Measurements from ENCODE around the gene SBF2.

SBF2 gene

DNA sequence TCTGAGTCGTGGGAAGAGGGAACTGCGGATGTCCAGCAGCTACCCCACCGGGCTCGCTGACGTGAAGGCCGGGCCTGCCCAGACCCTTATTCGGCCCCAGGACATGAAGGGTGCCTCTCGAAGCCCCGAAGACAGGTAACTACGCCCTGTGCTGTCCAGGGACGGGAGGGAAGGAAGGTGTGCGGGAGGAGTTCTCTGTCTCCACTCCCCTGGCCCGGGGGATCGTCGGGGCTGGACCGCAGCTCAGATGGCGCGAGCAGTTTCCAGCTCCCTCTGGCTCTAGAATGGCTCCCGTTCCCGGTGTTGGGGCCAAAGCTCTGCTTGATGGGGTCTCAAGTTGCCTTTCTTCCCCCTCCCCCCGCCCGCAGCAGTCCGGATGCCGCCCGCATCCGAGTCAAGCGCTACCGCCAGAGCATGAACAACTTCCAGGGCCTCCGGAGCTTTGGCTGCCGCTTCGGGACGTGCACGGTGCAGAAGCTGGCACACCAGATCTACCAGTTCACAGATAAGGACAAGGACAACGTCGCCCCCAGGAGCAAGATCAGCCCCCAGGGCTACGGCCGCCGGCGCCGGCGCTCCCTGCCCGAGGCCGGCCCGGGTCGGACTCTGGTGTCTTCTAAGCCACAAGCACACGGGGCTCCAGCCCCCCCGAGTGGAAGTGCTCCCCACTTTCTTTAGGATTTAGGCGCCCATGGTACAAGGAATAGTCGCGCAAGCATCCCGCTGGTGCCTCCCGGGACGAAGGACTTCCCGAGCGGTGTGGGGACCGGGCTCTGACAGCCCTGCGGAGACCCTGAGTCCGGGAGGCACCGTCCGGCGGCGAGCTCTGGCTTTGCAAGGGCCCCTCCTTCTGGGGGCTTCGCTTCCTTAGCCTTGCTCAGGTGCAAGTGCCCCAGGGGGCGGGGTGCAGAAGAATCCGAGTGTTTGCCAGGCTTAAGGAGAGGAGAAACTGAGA is 12.2 kb upstream of the SBF2 start:
- 1% methylated on average over 42 to 54 of the region's 65 CpGs for WGBS, 2 experiments (ENCODE audit: insufficient coverage in 2 of 2)
- peak overlapping the region; percentile 54 for H3K4me3 ChIP-seq (ENCODE audit: extremely low read depth, insufficient read depth, low read length, poor library complexity, severe bottlenecking)
- H3K4me1 ChIP-seq (ENCODE audit: control insufficient read depth, insufficient read depth, low read length, poor library complexity, severe bottlenecking): peaks cover 13% of the 10 kb centered on the region
- no peak overlapping the region for H3K27ac ChIP-seq (ENCODE audit: low read depth, low read length, severe bottlenecking)
- H3K9me3 ChIP-seq (ENCODE audit: control insufficient read depth, low read length): no peaks in the 10 kb centered on the region
- H3K36me3 ChIP-seq (ENCODE audit: control insufficient read depth, insufficient read depth, low read length): no peaks in the 10 kb centered on the region

DNA sequence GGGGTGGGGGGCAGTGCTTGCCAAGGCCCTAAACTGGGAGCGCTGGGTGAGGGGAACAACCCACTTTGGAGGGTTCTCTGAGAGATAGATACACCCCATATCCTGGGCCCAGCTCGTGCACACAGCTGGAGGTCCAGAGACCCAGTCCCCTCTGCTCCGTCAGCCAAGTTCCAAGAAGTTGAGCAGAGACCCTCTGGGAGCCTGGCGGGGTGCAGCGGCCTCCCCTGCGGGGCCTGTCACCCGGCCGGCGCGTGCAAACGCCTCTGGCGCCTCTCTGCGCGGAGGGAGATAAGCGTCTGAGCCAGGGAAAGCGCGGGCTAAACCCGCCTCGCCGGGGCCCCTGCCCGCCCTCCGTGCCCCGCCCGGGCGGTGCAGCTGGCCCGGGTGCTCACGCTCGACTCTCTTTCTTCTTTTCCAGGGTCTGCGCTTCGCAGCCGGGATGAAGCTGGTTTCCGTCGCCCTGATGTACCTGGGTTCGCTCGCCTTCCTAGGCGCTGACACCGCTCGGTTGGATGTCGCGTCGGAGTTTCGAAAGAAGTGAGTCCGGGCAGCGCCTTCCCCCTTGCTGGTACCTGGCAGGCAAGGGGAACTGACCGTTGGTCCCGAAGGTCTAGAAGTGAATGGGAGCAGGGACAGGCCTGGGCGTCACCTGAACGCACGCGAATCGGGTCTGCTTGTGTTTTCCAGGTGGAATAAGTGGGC is 11.4 kb upstream of the SBF2 start:
- H3K4me3 ChIP-seq (ENCODE audit: extremely low read depth, insufficient read depth, low read length, poor library complexity, severe bottlenecking): peak overlapping the region; percentile 54
- no peak overlapping the region for H3K27ac ChIP-seq (ENCODE audit: low read depth, low read length, severe bottlenecking)
- H3K36me3 ChIP-seq (ENCODE audit: control insufficient read depth, insufficient read depth, low read length): no peaks in the 10 kb centered on the region
- H3K9me3 ChIP-seq (ENCODE audit: control insufficient read depth, low read length): no peaks in the 10 kb centered on the region
- peaks cover 13% of the 10 kb centered on the region for H3K4me1 ChIP-seq (ENCODE audit: control insufficient read depth, insufficient read depth, low read length, poor library complexity, severe bottlenecking)
- 1% methylated on average over 32 to 48 of the region's 51 CpGs for WGBS, 2 experiments (ENCODE audit: insufficient coverage in 2 of 2)

DNA sequence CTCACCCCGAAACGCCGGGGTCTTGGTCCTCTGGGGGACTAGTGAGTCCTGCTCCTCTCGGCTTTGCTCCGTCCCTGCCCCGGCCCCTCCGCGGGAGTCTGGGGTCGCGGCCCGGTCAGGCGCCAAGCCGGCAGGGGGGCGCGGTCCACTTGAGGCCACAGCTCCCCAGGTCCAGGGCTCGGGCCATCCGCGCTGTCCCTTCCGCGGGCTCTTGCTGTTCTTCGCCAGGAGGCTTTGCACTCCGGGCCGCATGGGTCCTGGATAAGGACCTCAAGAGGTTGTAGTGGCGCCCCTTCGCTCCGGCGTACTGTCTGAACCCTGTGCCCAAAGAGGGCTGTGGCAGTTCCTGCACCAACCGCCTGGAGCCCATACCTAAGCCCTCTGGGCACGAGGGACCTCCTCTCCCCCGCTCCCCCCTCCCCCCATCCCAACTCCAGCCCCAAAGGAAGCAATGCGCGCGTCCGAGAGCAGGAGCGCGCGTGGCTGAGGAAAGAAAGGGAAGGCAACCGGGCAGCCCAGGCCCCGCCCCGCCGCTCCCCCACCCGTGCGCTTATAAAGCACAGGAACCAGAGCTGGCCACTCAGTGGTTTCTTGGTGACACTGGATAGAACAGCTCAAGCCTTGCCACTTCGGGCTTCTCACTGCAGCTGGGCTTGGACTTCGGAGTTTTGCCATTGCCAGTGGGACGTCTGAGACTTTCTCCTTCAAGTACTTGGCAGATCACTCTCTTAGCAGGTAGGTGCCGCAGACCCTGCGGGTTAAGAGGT is 10.7 kb upstream of the SBF2 start, which contains the start of gene ADM:
Gene ADM, plus strand, starts transcription at position 579 of the 767 bp plus-strand sequence. CDS start 628 bp downstream, outside the sequence.
- no peaks in the 10 kb centered on the region for H3K9me3 ChIP-seq (ENCODE audit: control insufficient read depth, low read length)
- no peaks in the 10 kb centered on the region for H3K36me3 ChIP-seq (ENCODE audit: control insufficient read depth, insufficient read depth, low read length)
- H3K4me3 ChIP-seq (ENCODE audit: extremely low read depth, insufficient read depth, low read length, poor library complexity, severe bottlenecking): peak within 1 kb of the TSS; percentile 54
- H3K27ac ChIP-seq (ENCODE audit: low read depth, low read length, severe bottlenecking): peak within 1 kb of the TSS; percentile 36
- 0% methylated on average over 27 to 39 of the region's 48 CpGs for WGBS, 2 experiments (ENCODE audit: insufficient coverage in 2 of 2)
- peaks cover 13% of the 10 kb centered on the region for H3K4me1 ChIP-seq (ENCODE audit: control insufficient read depth, insufficient read depth, low read length, poor library complexity, severe bottlenecking)

DNA sequence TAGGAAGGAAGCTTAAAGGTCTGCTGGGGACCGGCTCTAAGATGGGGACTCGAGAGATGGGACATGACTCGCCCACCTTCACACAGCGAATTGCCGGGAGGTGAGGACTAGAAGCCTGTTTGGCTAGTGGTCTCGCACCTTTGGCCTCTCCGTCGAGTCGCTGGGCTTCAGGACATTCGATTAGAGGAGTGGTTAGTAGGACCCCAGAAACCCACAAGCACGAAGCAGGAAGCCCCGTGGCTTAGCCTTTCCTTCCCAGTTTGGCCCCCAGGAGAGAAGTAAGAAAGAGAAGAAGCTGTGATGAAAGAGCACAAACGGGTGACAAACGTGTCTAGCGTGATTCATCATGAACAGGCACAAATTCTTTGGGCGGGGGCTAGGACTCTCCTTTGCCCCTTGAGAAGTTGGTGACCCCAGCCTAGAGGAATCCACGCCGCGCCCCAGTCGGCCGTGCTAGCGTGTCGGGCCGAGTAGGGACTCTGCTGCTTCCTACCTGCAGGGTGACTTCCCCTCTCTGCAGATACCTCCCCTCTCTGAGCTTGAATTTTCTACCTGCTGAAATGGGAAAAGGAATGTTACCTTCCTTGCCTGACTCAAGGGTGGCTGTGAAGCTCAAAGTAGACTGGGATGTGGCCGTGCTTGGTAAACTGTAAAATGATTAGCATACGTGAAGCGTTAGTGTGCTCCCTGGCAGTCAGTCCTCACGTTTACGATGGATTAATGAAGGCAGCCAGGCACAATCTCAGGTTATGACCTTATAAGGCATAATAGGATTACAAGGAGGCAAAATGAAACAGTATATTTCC is 9.7 kb upstream of the SBF2 start:
- H3K27ac ChIP-seq (ENCODE audit: low read depth, low read length, severe bottlenecking): peak overlapping the region; percentile 36
- no peaks in the 10 kb centered on the region for H3K36me3 ChIP-seq (ENCODE audit: control insufficient read depth, insufficient read depth, low read length)
- 1 to 7% methylated on average over 15 to 27 of the region's 29 CpGs for WGBS, 2 experiments (ENCODE audit: insufficient coverage in 2 of 2)
- H3K4me1 ChIP-seq (ENCODE audit: control insufficient read depth, insufficient read depth, low read length, poor library complexity, severe bottlenecking): peaks cover 7% of the 10 kb centered on the region
- H3K9me3 ChIP-seq (ENCODE audit: control insufficient read depth, low read length): no peaks in the 10 kb centered on the region
- peak overlapping the region; percentile 54 for H3K4me3 ChIP-seq (ENCODE audit: extremely low read depth, insufficient read depth, low read length, poor library complexity, severe bottlenecking)

DNA sequence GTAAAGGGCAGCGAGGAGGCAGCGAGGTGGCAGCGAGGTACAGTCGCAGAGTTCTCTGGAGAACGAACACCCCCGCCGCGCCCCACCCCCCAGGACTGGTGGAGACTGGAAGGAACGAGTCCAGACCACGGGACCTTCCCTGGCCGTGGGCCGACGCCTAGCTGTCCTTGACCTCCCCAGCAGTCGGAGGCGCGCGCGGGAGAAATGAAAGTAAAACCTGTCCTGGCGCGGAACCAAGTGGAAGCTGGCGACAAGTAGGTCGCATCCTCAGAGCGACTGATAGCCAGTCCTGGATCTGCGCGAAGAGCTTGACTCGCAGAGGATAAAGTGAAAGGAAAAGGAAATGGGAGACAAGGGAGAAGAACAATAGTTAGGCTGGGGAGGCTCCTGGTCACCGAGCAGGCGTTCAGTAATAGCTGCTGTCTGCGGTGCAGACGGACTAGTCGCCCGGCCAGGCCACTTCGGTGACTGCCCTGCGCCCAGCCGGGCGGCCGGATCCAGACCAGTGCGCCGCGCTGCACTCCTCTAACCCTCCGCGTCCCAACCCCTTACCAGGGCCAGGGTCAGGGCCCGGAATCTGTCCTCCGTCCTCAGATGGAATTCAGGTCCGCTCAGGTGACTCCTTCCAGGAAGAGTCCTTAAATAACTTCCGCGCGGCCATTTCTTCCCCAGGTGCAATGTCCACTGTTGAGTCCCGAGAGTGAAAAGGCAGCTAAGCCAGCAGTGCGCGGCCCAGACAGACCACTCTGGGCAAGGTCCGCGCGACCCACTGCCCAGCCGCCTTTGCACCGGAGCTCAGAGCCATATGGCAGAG is 8.9 kb upstream of the SBF2 start:
- Histone ChIP-seq H3K4me1 (ENCODE audit: control insufficient read depth, insufficient read depth, low read length, poor library complexity, severe bottlenecking) (peaks cover 2% of the 10 kb centered on the region), H3K4me3 (ENCODE audit: extremely low read depth, insufficient read depth, low read length, poor library complexity, severe bottlenecking) (peak overlapping the region; percentile 54), H3K36me3 (ENCODE audit: control insufficient read depth, insufficient read depth, low read length) (no peaks in the 10 kb centered on the region), H3K27ac (ENCODE audit: low read depth, low read length, severe bottlenecking) (no peak overlapping the region), H3K9me3 (ENCODE audit: control insufficient read depth, low read length) (no peaks in the 10 kb centered on the region)
- 0 to 1% methylated on average over 45 to 49 of the region's 56 CpGs for WGBS, 2 experiments (ENCODE audit: insufficient coverage in 2 of 2)

DNA sequence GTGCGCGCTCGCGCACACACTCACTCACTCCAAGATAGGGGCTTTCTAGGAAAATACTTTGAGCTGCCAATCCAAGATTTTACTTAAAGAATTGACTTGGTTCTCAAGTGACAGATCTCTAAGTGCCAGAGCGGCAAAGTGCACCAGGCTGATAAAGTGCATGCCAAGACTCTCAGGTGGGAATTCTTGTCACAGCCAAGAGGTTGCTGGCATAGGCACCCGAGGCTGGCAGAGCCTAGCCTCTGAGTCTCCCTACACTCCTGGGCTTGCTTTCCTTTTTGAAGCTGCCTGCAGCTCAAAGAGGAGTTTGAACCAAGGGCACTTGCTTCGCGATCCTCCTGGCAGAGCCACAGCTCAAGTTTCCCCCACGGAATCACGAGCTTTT is 8.3 kb upstream of the SBF2 start:
- Histone ChIP-seq H3K27ac (ENCODE audit: low read depth, low read length, severe bottlenecking) (no peak overlapping the region), H3K4me3 (ENCODE audit: extremely low read depth, insufficient read depth, low read length, poor library complexity, severe bottlenecking) (peak overlapping the region; percentile 54), H3K9me3 (ENCODE audit: control insufficient read depth, low read length) (no peaks in the 10 kb centered on the region), H3K4me1 (ENCODE audit: control insufficient read depth, insufficient read depth, low read length, poor library complexity, severe bottlenecking) (peaks cover 2% of the 10 kb centered on the region), H3K36me3 (ENCODE audit: control insufficient read depth, insufficient read depth, low read length) (no peaks in the 10 kb centered on the region)
- 9 to 10% methylated on average over 9 to 10 of the region's 10 CpGs for WGBS, 2 experiments (ENCODE audit: insufficient coverage in 2 of 2)

- 4 to 7% methylated on average over 5 of the region's 9 CpGs for WGBS, 2 experiments (ENCODE audit: insufficient coverage in 2 of 2)
- H3K4me3 ChIP-seq (ENCODE audit: extremely low read depth, insufficient read depth, low read length, poor library complexity, severe bottlenecking): peak overlapping the region; percentile 54
- no peak overlapping the region for H3K27ac ChIP-seq (ENCODE audit: low read depth, low read length, severe bottlenecking)
- no peaks in the 10 kb centered on the region for H3K9me3 ChIP-seq (ENCODE audit: control insufficient read depth, low read length)
- H3K4me1 ChIP-seq (ENCODE audit: control insufficient read depth, insufficient read depth, low read length, poor library complexity, severe bottlenecking): peaks cover under 1% of the 10 kb centered on the region
- H3K36me3 ChIP-seq (ENCODE audit: control insufficient read depth, insufficient read depth, low read length): no peaks in the 10 kb centered on the region
These were observed 7.8 kb upstream of the SBF2 start for GRCh38 chr11:10301656-10302358.

DNA sequence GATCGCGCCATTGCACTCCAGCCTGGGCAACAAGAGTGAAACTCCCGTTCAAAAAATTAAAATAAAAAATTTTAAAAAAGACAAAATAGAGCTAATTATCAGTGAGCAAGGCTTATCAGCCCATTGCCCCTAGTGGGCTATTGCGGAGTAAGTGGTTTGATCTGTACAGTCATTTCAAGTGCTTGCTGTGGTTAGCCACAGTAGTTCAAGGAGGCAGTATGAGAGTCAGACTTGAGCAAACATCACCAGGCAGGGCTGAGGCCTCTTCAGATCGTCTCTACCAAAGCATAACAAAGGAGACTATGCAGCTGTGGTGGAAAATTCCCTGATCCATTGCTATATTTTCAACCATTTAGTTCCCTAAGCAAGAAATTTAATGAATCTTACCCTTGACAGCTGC is 4.3 kb upstream of the SBF2 start:
- no peaks in the 10 kb centered on the region for H3K9me3 ChIP-seq (ENCODE audit: control insufficient read depth, low read length)
- no peaks in the 10 kb centered on the region for H3K36me3 ChIP-seq (ENCODE audit: control insufficient read depth, insufficient read depth, low read length)
- H3K27ac ChIP-seq (ENCODE audit: low read depth, low read length, severe bottlenecking): no peak overlapping the region
- peaks cover 8% of the 10 kb centered on the region for H3K4me1 ChIP-seq (ENCODE audit: control insufficient read depth, insufficient read depth, low read length, poor library complexity, severe bottlenecking)
- no peak overlapping the region for H3K4me3 ChIP-seq (ENCODE audit: extremely low read depth, insufficient read depth, low read length, poor library complexity, severe bottlenecking)
- WGBS, 2 experiments (ENCODE audit: insufficient coverage in 2 of 2): 40 to 69% methylated on average over 1 to 2 of the region's 5 CpGs

All from mesodermal cell (in vitro differentiated cells).